Subcutaneous adipose tissue (tissue), 4 donors: ENCODE data around the gene C1QTNF8. TPM values are rescaled to one million over a fixed set of nuclear protein-coding genes. Genes with fewer than 3 reads are reported as not detected.

ENCODE experiments used
- total RNA-seq, 4 donors: library from RNA; depleted of rRNA; stranded (reverse); fragments of >200 nt; gene quantifications; one replicate each; pipeline ENCODE4 v1.1.0, GENCODE V29; 2016
- TF ChIP-seq, protein P1 (sequence below): fragments of 450-650 bp; IDR thresholded peaks from one replicate; pipeline ENCODE4 v1.5.1; 2016; ENCODE audit warnings: low read depth, mild to moderate bottlenecking, control low read depth, antibody characterized with exemption, moderate library complexity

The C1QTNF8 gene
- total RNA-seq, 4 donors from 2014 or later = not detected

DNA sequence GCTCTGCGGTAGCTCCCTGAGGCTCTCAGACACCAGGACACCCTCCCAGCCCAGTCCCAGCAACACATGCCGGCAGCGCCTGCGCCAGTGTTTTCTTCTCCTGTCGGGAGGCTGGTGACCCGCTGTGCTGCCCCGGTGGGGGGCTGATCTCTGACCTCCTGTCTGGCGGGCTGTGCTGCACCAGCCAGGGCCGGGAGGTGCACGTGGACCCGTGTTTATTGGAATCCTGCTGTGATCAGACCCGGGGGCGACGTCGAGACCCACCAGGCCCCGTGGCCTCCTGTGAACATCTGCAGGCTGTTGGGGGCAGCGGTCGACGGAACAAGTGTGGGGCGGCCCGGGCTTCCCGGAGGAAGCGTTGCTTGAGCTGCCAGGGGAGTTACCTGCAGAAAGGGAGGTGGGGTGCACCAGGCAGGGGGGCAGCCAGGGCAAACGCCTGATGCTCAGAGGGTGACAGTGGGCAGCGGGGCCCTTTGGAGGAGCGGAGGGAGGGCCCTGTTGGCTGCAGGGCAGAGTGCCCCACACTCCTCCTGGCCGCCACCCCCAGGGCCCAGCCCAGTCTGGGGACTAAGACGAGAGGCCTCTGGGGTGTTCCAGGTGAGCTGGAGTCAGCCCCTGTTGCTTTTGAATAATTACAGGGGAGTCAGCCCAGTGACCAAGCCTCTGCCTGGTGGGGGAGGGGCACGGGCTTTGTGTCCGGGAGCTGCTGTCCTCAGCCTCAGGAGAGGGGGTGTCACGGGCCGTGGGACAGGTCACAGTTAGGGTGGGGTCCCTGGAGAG lies 25.8 kb downstream of the C1QTNF8 start:
- TF ChIP-seq, protein P1, sequence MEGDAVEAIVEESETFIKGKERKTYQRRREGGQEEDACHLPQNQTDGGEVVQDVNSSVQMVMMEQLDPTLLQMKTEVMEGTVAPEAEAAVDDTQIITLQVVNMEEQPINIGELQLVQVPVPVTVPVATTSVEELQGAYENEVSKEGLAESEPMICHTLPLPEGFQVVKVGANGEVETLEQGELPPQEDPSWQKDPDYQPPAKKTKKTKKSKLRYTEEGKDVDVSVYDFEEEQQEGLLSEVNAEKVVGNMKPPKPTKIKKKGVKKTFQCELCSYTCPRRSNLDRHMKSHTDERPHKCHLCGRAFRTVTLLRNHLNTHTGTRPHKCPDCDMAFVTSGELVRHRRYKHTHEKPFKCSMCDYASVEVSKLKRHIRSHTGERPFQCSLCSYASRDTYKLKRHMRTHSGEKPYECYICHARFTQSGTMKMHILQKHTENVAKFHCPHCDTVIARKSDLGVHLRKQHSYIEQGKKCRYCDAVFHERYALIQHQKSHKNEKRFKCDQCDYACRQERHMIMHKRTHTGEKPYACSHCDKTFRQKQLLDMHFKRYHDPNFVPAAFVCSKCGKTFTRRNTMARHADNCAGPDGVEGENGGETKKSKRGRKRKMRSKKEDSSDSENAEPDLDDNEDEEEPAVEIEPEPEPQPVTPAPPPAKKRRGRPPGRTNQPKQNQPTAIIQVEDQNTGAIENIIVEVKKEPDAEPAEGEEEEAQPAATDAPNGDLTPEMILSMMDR = no peak

DNA sequence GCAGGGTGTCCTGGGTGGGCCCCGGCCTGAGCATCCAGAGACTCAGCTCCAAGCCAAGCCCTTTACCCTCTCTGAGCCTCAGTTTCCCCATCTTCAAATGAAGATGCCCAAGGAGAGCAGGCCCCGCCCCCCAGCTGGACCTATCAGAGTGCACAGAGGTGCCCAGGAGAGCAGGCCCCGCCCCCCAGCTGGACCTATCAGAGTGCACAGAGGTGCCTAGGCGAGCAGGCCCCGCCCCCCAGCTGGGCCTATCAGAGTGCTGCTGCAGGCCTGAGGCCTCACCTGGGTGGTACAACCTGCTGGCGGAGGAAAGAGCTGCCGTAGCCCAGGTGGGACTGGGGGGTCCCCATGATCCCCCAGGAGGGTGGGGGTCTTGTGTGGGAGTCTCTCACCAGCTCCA lies 26.9 kb downstream of the C1QTNF8 start:
- TF ChIP-seq, protein P1 = no peak

DNA sequence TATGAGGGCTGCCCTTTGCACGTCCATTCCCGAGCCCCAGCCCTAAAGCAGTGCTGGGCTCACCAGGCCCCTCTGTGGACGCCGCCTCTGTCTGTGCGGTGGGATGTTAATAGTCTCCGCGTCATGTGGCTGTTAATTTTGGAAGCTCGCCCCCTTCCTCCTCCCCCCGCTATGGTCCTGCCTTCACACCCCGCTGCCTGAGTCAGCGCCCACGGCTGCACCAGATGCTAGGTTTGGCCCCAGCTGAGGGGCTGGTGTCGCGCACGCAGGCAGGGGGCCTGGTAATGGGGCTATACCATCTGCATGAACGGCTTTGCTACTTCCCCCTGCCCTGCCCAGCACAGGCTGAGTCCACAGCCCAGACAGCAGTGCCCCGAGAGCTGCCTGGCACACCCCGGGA lies 27.6 kb downstream of the C1QTNF8 start:
- TF ChIP-seq, protein P1 = no peak

DNA sequence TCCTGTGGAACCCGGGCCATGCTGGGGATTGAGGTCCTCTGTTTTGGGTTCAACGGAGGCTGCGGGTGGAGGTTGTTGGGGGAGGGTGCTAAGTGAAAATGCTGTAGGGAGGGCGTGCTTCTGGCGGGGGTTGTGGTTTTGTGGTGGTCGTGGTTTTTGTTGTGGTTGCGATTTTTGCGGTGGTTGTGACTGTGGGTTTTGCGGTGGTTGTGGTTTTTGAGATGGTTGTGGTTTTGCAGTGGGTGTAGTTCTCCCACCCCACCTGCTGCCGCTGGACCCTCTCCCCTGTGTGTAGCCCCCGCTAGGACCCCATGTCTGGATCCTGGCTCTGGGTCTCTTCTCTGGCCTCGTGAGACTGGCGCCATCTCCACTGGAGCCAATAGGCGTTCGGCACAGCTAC lies 28.4 kb downstream of the C1QTNF8 start:
- TF ChIP-seq, protein P1 = no peak

DNA sequence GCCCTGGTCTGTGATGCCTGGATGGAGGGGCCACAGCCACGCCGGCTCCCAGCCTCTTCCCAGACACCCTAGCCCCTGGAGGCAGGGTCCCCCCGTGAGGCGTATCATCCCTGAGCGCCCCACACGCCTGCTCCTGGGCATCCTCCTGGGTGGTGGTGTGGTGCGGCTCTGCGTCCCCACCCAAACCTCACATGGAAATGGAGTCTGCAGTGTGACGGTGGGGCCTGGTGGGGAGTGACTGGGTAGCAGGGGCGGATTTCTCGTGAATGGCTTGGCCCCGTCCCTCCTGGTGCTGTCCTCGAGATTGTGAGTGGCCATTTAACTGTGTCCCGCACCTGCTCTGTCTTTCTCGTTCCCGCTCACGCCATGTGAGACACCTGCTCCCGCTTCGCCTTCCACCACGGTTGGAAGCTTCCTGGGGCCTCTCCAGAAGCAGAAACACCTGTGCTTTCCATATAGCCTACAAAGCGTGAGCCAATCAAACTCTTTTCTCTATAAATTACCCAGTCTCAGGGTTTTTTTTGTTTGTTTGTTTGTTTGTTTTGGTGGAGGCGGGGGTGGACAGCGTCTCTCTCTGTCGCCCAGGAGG lies 29.4 kb downstream of the C1QTNF8 start:
- TF ChIP-seq, protein P1 = no peak

DNA sequence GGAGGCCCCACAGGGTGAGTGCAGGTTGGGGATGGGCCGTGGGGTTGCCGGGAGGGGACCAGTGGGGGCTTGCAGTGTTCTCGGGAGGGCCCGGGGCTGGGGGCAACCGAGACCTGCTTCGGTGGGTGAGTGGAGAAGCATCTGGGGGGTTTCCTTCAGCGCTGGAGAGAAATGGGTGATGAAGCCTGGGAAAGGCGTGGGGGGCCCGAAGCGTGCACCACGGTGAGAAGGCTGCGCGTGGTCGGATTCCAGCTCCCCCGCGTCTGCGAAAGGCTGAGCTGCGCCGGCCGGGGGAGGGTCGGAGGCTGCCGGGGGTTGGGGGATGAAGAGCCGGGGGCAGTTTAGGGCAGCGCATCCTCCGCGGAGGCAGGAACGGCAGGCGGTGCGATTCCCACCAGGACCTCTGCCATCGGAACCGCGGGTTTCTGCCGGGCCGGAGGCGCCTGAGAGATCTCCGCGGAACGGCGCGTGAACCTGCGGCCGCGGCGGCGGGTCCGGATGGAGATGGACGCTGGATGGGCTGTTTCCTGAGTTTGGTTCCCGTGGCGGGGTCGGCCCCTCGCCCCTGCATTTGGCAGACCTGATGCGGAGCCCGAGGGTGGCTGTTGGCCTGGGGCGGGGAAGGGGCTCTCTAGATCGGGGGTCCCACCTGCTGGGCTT lies 30.4 kb downstream of the C1QTNF8 start:
- TF ChIP-seq, protein P1 = no peak

DNA sequence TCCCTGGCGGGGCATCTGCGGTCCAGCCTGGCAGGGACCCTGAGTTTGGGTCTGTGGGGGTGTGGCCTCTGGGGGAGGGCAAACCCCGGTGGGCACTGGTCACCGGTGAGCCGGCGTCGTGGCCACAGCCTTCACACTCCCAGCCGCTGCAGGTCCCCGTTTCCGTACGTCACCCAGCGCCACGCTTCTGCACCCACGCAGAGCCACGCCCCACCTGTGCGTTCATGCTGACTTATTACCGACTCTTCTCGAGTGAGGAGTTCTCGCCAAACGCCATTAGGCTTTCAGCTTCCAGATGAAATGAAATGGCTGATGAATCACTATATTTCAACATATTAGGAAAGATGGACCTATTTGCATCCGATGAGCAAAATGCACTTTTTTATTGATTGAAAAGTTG lies 32.3 kb downstream of the C1QTNF8 start:
- TF ChIP-seq, protein P1 = no peak
